ENCODE results near the gene PSEN1. TPM values are rescaled to one million over a fixed set of nuclear protein-coding genes. Genes with fewer than 3 reads are reported as not detected.

Gene PSEN1
- total RNA-seq, 1 donor from 2014 or later: 41.1 TPM

DNA sequence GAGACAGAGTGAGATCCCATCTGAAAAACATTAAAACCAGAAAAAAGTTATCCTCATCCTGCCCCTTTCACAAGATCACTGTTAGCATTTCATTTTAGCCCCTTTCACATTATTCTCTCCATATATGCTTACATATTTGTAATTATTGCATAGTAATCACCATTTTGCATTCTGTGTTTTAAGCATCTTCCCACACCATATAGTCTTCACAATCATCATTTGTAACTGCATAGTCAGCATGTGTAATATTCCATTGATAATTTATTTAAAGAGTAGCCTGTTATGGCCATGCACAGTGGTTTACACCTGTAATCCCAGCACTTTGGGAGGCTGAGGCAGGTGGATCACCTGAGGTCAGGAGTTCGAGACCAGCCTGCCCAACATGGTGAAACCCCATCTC lies 112.8 kb downstream of the PSEN1 start:
- Mint-ChIP-seq H3K27me3 (ENCODE audit: insufficient read depth) (peaks cover 11% of the 10 kb centered on the region), H3K36me3 (ENCODE audit: low read depth) (no peaks in the 10 kb centered on the region), H3K9me3 (no peaks in the 10 kb centered on the region), H3K4me3 (no peak overlapping the region), H3K27ac (no peak overlapping the region), H3K4me1 (ENCODE audit: low read depth) (peaks cover 24% of the 10 kb centered on the region)
- no peak for DNase-seq (ENCODE audit: low spot score)
- intact Hi-C loops (cut with micrococcal nuclease): loop anchor here (5.0 kb wide), 1 partner anchor 43 kb away; no protein-coding TSS in a partner anchor

DNA sequence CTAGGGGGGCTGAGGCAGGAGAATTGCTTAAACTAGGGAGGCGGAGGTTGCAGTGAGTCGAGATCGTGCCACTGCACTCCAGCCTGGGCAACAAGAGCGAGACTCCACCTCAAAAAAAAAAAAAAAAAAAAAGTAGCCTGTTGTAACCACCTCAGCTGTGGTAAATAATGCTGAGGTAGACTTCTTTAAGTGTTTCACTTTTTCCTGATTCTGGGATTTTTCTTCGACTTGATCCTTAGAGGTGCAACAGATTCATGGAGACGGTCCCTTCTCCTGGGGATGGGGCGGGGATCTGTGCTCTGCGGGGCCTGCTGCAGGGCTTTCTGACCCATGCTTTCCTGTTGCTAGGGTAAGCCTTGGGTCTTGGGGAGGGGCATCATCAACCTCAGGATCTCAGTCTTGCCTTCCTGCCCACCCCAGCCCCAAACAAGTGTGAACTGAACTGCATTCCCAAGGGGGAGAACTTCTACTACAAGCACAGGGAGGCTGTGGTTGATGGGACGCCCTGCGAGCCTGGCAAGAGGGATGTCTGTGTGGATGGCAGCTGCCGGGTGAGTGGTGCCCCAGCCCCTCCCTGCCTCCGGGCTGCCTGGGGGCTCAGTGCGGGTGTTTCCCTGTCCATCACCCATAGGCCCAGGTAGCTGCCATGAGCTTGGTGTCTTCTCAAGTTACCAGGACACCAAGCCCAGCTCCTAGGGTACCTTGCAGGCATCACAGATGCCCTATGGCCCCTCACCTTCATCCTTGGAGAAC lies 113.4 kb downstream of the PSEN1 start:
- Mint-ChIP-seq H3K4me3 (no peak overlapping the region), H3K27ac (no peak overlapping the region)
- intact Hi-C loops (cut with micrococcal nuclease): loop anchor here (5.0 kb wide), 1 partner anchor 43 kb away; no protein-coding TSS in a partner anchor

DNA sequence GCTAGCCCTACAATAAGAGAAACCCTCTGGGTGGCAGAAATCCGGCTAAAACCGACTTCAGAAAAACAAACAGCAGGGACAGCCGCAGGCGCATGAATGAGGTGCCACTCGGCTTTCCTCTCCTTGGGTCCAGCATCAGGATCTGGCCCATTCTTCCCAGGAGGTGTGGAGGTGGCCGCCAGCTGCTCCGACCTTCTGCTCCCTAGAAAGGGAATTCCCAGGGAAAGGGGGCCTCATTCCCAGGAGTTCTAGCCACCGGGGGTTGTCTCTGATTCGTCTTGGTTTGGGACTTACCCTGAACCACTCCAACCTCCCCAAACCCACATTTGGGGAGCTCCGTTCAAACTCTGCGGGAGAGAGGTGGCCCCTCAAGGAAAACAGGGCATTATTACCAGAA lies 114.0 kb downstream of the PSEN1 start:
- Mint-ChIP-seq H3K4me1 (ENCODE audit: low read depth) (peaks cover 24% of the 10 kb centered on the region), H3K36me3 (ENCODE audit: low read depth) (no peaks in the 10 kb centered on the region), H3K4me3 (no peak overlapping the region), H3K27ac (no peak overlapping the region), H3K9me3 (no peaks in the 10 kb centered on the region), H3K27me3 (ENCODE audit: insufficient read depth) (peaks cover 7% of the 10 kb centered on the region)
- no peak for DNase-seq (ENCODE audit: low spot score)
- intact Hi-C loops (cut with micrococcal nuclease): no loop called here

More for the DNA sequence above, 113.4 kb downstream of the PSEN1 start:
- Mint-ChIP-seq H3K36me3 (ENCODE audit: low read depth) (no peaks in the 10 kb centered on the region), H3K27me3 (ENCODE audit: insufficient read depth) (peaks cover 7% of the 10 kb centered on the region), H3K9me3 (no peaks in the 10 kb centered on the region), H3K4me1 (ENCODE audit: low read depth) (peaks cover 24% of the 10 kb centered on the region)
- no peak for DNase-seq (ENCODE audit: low spot score)

DNA sequence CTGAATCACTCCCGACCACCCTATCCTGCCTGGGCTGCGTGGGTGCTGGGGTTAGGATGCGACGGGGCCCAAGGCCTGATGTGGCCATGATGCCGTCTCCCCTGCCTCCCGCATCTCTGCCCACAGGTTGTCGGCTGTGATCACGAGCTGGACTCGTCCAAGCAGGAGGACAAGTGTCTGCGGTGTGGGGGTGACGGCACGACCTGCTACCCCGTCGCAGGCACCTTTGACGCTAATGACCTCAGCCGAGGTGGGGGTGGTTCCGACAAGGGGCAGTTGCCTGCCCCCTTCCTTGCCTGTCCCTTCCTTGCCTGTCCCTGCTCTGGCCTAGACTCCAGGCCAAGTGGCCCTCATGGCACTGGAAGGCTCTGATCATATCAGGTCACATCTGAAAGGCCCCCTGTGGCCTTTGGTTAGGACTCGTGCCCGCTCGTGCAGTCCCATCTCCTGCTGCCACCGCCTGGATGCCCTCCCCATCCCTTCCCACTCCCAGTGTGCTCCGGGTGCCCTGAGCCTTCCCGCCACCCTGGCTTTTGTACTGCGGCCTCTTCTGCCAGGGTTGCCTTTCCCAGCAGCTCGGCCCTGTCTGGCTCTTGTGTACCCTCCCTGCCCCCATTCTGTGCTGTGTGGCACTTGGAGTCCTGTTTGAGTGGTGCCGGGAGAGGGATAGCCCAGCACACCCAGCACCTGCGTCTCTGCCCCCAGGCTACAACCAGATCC lies 114.6 kb downstream of the PSEN1 start:
- H3K36me3 Mint-ChIP-seq (ENCODE audit: low read depth): no peaks in the 10 kb centered on the region
- H3K9me3 Mint-ChIP-seq: no peaks in the 10 kb centered on the region
- H3K4me3 Mint-ChIP-seq: no peak overlapping the region
- no peak overlapping the region for H3K27ac Mint-ChIP-seq
- peaks cover 7% of the 10 kb centered on the region for H3K27me3 Mint-ChIP-seq (ENCODE audit: insufficient read depth)
- intact Hi-C loops (cut with micrococcal nuclease): no loop called here
- no peak for DNase-seq (ENCODE audit: low spot score)
- peaks cover 24% of the 10 kb centered on the region for H3K4me1 Mint-ChIP-seq (ENCODE audit: low read depth)

DNA sequence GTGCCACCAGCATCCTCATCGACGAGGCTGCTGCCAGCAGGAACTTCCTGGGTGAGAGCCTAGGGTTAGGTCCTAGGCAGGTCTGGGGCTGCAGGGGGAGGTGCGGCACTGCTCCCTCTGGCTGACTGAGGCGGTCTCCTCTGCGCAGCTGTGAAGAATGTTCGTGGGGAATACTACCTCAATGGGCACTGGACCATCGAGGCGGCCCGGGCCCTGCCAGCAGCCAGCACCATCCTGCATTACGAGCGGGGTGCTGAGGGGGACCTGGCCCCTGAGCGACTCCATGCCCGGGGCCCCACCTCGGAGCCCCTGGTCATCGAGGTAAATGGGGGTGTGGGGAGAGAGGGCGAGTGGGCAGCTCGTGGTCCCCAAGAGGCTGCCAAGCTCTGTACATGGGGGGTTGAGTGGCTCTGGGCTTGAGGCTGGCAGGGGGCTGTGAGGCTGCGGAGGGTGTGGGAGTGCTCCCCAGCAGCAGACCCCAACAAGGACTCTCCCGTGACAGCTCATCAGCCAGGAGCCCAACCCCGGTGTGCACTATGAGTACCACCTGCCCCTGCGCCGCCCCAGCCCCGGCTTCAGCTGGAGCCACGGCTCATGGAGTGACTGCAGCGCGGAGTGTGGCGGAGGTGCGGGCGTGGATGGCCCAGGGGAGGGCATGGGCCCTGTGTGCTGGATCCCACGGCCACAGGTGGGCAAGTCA lies 115.4 kb downstream of the PSEN1 start:
- no peaks in the 10 kb centered on the region for H3K9me3 Mint-ChIP-seq
- H3K4me1 Mint-ChIP-seq (ENCODE audit: low read depth): peaks cover 20% of the 10 kb centered on the region
- intact Hi-C loops (cut with micrococcal nuclease): no loop called here
- DNase-seq (ENCODE audit: low spot score): no peak
- H3K4me3 Mint-ChIP-seq: no peak overlapping the region
- H3K27me3 Mint-ChIP-seq (ENCODE audit: insufficient read depth): peaks cover 7% of the 10 kb centered on the region
- no peak overlapping the region for H3K27ac Mint-ChIP-seq
- no peaks in the 10 kb centered on the region for H3K36me3 Mint-ChIP-seq (ENCODE audit: low read depth)

DNA sequence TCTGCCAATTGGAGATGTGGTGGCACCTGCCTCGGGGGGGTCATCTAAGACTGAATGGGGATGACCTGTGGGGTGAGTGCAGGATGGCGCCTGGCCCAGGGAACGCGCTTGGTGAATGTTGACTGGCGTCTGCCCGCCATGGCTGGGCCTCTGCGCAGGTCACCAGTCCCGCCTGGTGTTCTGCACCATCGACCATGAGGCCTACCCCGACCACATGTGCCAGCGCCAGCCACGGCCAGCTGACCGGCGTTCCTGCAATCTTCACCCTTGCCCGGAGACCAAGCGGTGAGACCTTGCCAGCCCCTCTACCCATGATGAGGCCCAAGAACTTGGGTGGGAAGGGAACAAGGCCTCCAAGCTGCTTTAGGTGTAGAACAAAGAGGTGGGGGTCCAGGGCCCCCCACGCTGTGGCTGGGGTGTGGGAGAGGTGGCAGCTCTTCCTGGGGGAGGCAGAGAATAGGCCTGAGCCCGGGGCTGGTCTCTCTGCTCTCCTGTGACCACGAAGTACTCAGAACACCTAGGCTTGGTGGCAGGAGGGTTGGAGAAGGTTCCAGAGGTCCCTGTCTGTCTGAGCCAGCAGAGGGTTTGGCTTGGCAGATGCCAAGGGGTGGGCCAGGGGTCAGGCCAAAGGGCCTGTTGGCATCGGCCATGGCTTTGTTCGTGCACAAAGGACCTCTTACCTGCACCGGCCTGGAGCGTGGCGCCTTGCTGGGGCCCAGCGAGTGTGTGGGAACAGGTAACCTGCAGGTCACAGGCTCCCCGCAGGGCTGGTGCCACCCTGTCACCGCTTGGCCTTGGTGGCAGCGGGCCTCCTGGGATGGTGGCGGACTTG lies 116.4 kb downstream of the PSEN1 start:
- H3K4me1 Mint-ChIP-seq (ENCODE audit: low read depth): peaks cover 10% of the 10 kb centered on the region
- intact Hi-C loops (cut with micrococcal nuclease): no loop called here
- no peak overlapping the region for H3K4me3 Mint-ChIP-seq
- H3K9me3 Mint-ChIP-seq: no peaks in the 10 kb centered on the region
- no peak overlapping the region for H3K27ac Mint-ChIP-seq
- H3K36me3 Mint-ChIP-seq (ENCODE audit: low read depth): no peaks in the 10 kb centered on the region
- peaks cover 3% of the 10 kb centered on the region for H3K27me3 Mint-ChIP-seq (ENCODE audit: insufficient read depth)
- no peak for DNase-seq (ENCODE audit: low spot score)

DNA sequence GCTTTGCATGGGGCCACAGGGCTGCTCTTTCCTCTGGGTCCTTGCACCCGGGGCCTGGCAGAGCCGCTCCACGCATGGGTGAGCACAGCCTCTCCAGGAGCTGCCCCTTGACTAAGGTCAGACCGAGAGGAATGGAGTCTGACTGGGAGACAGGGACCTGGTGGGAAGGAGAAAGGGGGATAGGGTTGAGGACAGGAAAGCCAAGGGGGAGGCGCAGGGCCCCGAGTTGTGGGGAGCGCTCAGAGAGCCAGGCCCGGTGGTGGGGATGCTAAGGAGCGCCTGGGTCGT lies 117.0 kb downstream of the PSEN1 start:
- Mint-ChIP-seq H3K36me3 (ENCODE audit: low read depth) (no peaks in the 10 kb centered on the region), H3K4me1 (ENCODE audit: low read depth) (peaks cover 4% of the 10 kb centered on the region), H3K27ac (no peak overlapping the region), H3K4me3 (no peak overlapping the region), H3K9me3 (no peaks in the 10 kb centered on the region), H3K27me3 (ENCODE audit: insufficient read depth) (peaks cover 3% of the 10 kb centered on the region)
- no peak for DNase-seq (ENCODE audit: low spot score)
- intact Hi-C loops (cut with micrococcal nuclease): no loop called here

DNA sequence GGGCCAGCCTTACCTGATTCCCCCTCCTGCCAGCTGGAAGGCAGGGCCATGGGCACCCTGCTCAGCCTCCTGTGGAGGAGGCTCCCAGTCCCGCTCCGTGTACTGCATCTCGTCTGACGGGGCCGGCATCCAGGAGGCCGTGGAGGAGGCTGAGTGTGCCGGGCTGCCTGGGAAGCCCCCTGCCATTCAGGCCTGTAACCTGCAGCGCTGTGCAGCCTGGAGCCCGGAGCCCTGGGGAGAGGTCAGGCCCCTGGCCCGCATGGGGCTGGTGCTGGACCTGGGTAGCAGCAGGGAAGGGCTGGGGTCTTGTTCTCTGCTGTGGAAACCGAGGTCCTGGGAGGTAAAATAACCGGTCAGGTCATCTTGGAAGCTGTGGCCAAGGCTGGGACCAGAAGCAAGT lies 117.4 kb downstream of the PSEN1 start:
- intact Hi-C loops (cut with micrococcal nuclease): no loop called here
- no peaks in the 10 kb centered on the region for H3K9me3 Mint-ChIP-seq
- H3K36me3 Mint-ChIP-seq (ENCODE audit: low read depth): no peaks in the 10 kb centered on the region
- H3K27me3 Mint-ChIP-seq (ENCODE audit: insufficient read depth): peaks cover 3% of the 10 kb centered on the region
- no peak overlapping the region for H3K27ac Mint-ChIP-seq
- no peaks in the 10 kb centered on the region for H3K4me1 Mint-ChIP-seq (ENCODE audit: low read depth)
- DNase-seq (ENCODE audit: low spot score): no peak
- H3K4me3 Mint-ChIP-seq: no peak overlapping the region

DNA sequence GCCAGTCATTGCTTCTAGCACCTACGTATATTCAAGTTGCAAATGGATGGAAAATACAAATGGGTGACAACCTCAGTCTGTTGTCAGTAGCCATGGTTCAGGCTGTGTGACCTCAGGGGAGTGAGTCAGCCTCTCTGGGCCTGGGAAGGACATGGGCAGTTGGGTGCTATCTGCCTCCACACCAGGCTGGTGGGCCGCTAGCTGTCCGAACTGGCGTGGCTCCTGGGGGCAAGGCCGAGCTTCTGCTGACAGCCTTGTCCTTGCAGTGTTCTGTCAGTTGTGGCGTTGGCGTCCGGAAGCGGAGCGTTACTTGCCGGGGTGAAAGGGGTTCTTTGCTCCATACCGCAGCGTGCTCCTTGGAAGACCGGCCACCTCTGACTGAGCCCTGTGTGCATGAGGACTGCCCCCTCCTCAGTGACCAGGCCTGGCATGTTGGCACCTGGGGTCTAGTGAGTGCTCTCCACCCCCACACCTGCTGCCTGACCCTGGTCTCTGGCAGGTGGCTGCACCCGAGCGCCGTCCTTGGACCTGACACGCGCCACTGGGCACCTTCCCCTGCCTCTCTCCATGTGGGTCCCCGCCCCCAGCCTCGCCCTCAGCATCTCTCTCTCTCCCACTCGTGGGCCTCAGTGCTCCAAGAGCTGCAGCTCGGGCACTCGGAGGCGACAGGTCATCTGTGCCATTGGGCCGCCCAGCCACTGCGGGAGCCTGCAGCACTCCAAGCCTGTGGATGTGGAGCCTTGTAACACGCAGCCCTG lies 118.1 kb downstream of the PSEN1 start:
- no peak overlapping the region for H3K27ac Mint-ChIP-seq
- intact Hi-C loops (cut with micrococcal nuclease): no loop called here

DNA sequence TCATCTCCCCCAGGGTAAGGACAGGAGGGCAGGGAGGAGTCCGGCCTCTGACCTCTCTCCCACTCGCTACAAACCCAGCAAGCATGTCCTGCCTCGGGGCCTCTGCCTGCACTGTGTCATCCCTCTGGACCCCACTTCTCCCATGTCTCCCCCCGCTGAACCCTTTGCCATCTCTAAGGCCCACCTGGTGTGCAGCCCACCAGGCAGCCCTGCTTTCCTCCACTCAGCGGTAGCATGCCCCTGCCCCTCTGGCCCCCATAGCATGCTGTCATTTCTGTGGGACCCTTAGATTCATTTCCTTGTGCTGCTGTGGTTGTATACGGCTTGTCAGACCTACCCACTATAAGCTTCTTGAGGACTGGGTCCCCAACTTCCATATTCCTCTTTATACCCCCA lies 118.7 kb downstream of the PSEN1 start:
- H3K4me1 Mint-ChIP-seq (ENCODE audit: low read depth): no peaks in the 10 kb centered on the region
- H3K27me3 Mint-ChIP-seq (ENCODE audit: insufficient read depth): no peaks in the 10 kb centered on the region
- no peak overlapping the region for H3K4me3 Mint-ChIP-seq
- no peaks in the 10 kb centered on the region for H3K9me3 Mint-ChIP-seq
- H3K36me3 Mint-ChIP-seq (ENCODE audit: low read depth): no peaks in the 10 kb centered on the region
- intact Hi-C loops (cut with micrococcal nuclease): no loop called here
- H3K27ac Mint-ChIP-seq: no peak overlapping the region
- DNase-seq (ENCODE audit: low spot score): no peak

More for the DNA sequence above, 118.1 kb downstream of the PSEN1 start:
- Mint-ChIP-seq H3K36me3 (ENCODE audit: low read depth) (no peaks in the 10 kb centered on the region), H3K4me1 (ENCODE audit: low read depth) (no peaks in the 10 kb centered on the region), H3K4me3 (no peak overlapping the region), H3K9me3 (no peaks in the 10 kb centered on the region), H3K27me3 (ENCODE audit: insufficient read depth) (peaks cover 3% of the 10 kb centered on the region)
- no peak for DNase-seq (ENCODE audit: low spot score)

DNA sequence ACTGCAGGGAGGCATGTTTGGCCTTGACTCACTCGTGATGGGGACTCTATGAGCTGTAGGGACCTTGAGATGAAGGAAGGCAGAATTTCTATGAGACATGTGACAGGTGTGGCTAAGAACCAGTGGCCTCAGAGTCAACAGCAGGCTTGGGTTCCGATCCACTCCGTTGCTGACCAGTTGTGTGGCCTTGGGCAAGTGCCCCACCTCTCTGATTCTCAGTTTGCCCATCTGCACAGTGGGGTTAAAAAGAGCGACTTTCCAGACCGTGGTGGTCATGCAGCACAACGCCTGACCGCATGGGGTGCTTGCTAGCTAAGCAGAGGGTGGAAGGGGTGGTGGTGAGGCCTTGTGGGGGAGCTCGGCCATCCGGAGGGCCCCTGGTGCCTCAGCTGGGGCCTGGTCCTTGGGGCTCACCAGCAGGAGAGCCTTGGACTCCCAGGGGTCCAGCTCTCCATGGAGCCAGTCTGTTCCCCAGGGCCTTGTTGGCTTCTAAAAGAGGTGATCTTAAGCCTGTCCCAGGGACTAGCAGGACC lies 119.5 kb downstream of the PSEN1 start:
- Mint-ChIP-seq H3K9me3 (no peaks in the 10 kb centered on the region), H3K27ac (no peak overlapping the region), H3K36me3 (ENCODE audit: low read depth) (no peaks in the 10 kb centered on the region), H3K27me3 (ENCODE audit: insufficient read depth) (no peaks in the 10 kb centered on the region), H3K4me3 (no peak overlapping the region), H3K4me1 (ENCODE audit: low read depth) (no peaks in the 10 kb centered on the region)
- no peak for DNase-seq (ENCODE audit: low spot score)
- intact Hi-C loops (cut with micrococcal nuclease): no loop called here

DNA sequence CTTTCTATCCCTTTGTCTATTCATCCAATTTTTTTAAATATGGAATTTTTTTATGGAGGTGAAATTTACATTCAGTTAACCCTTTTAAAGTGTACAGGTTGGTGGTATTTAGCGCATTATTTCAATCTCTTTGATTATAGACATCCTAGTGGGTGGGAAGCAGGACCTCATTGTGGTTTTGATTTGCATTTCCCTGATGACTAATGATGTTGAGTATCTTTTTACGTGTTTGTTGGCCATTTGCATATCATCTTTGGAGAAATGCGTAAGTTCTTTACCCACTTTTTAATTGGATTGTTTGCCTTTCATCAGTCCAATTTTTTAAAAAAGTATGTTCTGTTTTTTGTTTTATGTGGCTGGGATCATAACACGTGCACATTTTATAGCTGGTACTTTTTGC lies 121.8 kb downstream of the PSEN1 start:
- Mint-ChIP-seq H3K4me3 (no peak overlapping the region), H3K4me1 (ENCODE audit: low read depth) (no peaks in the 10 kb centered on the region), H3K9me3 (no peaks in the 10 kb centered on the region), H3K36me3 (ENCODE audit: low read depth) (no peaks in the 10 kb centered on the region), H3K27ac (no peak overlapping the region), H3K27me3 (ENCODE audit: insufficient read depth) (peaks cover 1% of the 10 kb centered on the region)
- intact Hi-C loops (cut with micrococcal nuclease): no loop called here
- DNase-seq (ENCODE audit: low spot score): no peak
